NK-92 (cell line): ENCODE results near the gene OPA1.

Source experiments
- DNase-seq: peaks from one replicate; lab custom pipeline; 2025; ENCODE audit not compliant: unreplicated experiment; lab: John Stamatoyannopoulos, UW

The OPA1 gene

GRCh38 chr3:193645806-193646205 is 52.8 kb downstream of the OPA1 start:
- DNase-seq: no peak

GRCh38 chr3:193648542-193649076 is 55.6 kb downstream of the OPA1 start:
- no peak for DNase-seq

- DNase-seq: no peak
These were observed 57.6 kb downstream of the OPA1 start for GRCh38 chr3:193650585-193650984.

- no peak for DNase-seq
These were observed 62.9 kb downstream of the OPA1 start for GRCh38 chr3:193655831-193656433.

DNA sequence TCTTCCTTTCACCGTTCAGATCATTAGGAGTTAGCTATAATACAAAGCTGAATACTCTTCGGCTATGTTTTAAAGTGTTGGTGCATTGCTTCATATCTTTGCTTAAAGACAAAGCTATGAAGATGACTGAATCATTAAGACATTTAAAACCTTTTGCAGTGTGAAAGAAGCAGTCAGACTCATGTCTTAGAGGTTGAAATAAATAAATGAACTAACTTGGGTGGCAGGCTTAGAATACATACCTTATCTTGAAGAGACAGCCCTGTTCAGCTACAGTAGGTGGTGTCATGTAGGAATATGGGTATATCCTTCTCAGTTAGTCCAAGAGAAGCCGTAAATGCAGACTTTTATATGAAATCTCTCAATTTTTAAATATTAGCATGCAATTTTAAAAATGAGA is 63.4 kb downstream of the OPA1 start:
- DNase-seq: no peak

DNA sequence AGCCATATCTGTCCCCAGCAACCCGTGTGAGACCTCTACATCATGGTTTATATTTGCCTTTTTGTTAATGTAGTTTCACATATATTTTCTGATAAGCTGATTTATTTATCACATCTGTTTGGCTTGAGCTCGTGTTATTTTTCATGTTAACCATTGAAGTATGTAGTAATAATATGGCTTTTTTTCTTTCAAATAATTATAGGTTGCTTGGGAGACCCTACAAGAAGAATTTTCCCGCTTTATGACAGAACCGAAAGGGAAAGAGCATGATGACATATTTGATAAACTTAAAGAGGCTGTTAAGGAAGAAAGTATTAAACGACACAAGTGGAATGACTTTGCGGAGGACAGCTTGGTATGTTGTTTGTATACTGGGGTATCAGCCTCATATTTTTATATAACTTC is 63.9 kb downstream of the OPA1 start:
- no peak for DNase-seq

- DNase-seq: no peak
These were observed 67.2 kb downstream of the OPA1 start for GRCh38 chr3:193660171-193660570.

- DNase-seq: no peak
These were observed 67.8 kb downstream of the OPA1 start for GRCh38 chr3:193660698-193661411.

GRCh38 chr3:193662757-193663322 is 69.8 kb downstream of the OPA1 start:
- no peak for DNase-seq

DNA sequence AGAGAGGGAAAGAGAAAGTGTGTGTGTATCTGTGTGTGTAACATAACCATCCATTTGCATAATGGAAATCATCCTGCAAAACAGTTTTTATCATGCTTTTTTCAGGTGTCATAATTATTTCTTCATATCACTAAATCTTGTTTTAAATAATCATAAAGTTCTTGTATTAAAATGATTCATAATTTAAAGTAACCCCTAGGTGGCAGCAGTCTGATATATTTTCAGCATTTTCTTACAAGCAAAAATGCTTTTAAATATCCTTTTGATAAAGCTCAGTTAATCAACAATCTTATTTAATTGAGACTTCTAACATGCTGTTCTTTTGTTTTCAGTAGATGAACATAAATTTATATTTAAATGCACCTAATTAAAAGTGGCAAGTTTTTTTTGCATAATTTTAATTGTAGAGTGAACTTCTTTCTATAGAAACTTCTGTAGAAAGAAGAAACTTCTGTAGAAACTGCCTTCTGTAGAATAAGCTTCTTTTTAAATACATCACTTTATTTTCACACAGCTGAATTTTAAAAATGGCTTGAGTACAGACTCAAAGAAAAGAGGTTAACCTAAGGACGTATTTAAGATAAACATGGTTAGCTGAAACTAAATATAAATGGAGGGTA is 72.5 kb downstream of the OPA1 start:
- DNase-seq: no peak

DNA sequence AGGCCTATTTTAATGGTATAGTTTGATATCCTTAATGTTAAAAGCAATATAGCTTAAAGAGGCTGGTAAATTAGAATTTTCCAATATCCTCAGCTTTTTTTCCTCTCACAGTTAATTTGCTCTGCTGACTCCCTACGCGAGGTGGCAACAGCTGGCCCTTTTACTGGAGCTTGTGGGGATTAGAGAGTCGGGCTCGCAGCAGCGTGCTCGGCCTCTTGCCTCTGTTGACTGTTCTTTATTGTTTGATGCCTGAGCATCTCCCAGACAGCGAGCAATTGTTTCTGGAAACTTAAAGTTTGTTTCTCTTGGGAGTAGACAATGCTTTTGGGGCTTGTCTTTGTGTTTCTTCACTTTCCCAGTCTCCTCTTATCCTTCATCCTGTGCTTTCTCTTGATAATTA is 80.8 kb downstream of the OPA1 start:
- no peak for DNase-seq

DNA sequence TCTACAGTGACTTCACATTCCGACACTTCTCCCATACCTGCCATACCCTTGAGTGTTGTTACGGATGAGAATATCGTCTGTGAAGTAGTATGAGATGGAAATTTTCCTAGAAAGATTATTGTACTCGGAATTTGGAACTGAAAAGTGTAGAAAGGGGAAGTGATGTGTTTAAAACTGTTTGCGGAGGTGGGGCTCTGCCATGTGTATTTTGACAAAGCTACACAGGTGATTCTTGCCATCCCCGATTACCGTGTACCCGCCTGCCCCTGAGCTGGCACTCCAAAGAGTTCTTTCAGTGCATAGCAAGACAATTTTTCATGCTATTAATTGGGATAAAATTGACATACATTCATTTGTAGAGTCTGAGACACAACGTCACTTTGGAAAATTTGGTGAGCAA is 81.7 kb downstream of the OPA1 start:
- no peak for DNase-seq

GRCh38 chr3:193677734-193678133 is 84.7 kb downstream of the OPA1 start:
- no peak for DNase-seq

DNA sequence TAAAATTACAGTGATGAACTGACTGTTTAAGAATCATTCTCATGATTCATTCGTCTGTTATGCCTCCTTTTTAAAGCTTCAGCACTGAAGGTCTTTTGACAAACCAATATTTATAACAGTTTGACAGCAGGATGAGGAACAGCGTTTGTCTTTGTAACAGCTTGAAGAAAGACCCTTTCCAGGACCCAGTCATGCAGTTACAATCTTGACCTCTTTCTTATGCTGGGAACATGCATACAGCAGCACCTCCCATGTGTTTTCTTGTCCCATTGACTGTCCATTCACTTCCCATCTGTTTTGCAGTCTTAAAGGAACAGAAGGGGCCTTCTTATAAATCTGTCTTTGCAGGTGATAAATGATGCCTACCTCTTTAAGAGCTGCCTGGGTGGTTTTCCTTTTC is 87.2 kb downstream of the OPA1 start:
- no peak for DNase-seq

GRCh38 chr3:193681631-193682030 is 88.6 kb downstream of the OPA1 start:
- DNase-seq: no peak

- no peak for DNase-seq
These were observed 93.9 kb downstream of the OPA1 start for GRCh38 chr3:193686665-193687483.

DNA sequence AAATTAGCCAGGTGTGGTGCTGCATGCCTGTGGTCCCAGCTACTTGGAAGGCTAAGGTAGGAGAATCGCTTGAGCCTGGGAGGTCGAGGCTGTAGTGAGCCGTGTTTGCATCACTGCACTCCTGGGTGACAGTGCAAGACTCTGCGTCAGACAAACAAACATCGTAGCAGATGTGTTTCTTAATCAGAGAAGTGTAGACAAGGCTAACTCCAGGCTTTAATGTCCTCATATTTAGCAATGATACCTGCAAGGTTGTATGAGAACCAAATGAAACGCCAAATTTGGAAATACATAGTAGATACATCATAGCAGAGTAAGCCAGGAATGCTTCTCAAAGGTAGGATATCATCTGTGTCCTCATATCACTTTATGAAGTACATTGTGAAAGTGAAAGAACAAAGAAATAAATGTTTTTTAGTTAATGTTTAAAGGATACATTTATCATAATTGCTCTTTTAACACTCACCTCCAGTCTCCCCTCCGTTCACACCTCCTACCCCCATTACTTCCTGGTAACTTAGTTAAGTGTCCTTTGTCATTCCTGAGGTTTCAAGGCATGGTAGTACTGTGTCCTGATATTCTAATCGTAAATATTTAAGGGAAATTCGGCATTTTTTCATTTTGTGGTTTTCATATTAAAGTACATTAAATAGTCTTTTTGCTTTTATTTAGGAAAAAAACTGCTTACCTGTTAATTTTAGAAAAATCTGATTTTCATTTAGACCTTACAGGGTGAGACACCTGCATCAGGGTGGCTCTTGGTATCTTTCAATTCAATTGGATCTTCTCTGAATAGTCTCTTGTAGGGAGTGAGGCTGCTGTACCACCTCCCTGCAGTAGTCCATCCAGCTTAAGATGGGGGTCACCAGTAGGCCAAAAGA is 96.1 kb downstream of the OPA1 start:
- no peak for DNase-seq

- DNase-seq: no peak
These were observed 100.8 kb downstream of the OPA1 start for GRCh38 chr3:193693774-193694173.

DNA sequence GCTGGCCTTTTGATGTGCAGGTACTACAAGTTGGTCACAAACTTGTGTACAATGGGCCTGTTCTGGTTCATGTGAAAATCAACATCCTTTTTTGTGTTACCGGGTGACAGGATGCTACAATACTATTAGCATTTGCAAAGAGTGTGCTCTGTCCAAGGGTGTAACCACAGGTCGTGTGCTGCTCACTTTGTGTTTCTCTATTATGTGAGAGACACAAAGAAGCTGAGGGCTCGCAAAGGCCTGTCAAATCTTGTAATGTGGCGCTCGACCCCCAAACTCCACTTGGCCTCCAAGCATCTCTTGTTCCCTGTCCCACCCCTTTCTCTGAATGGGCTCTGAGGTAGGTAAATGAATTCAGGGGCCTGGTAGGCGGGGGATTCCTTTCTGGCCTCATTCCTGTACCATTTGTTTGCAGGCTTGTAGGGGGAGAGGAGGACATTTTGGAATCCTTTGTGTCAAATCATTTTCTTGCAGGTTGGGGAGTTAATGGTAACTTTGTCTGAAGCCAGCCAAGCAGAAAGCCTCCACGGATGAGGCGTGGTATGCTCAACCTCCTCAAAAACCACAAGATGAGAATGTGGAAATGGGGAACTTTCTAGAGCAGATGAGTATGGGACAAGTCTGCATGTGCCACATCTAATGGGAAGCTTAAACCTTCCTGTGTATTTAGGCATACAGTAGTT is 109.1 kb downstream of the OPA1 start:
- DNase-seq: no peak

GRCh38 chr3:193702967-193703366 is 110.0 kb downstream of the OPA1 start:
- DNase-seq: no peak
